ENCODE measurements around the gene KLRB1.
A peak's percentile ranks its signal among the peaks of the same experiment; 100 is the strongest.
"Not testable (repeated sequence)": the region's sequence is repeated elsewhere in the genome, so short reads cannot be mapped to it uniquely, and the experiment has no call there.

KLRB1 gene

DNA sequence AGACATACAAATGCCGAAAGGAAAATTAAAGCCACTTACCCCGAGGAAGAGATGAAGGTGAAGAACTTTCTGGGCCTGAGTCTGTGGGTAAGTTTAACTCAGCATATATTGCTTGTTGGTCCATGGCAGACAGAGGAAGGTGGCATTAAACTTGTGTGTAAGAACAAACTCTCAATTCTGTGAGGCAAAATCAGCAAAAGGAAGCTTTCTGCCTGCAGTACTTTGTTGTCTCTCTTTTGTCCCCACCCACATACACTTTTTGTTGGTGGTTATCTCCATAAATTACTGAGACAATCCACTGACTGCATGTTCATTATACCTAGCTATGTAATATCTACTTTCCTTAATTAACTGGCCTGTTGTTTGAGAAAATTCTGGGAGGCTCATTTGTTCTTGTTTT lies at the start of gene KLRB1:
TSS of gene KLRB1 (minus strand) at position 201 of the 400 bp plus-strand sequence. CDS start at position 124, 77 bp downstream.
- no peak for DNase-seq (ENCODE audit: low spot score)

GRCh38 chr12:9651265-9651729 lies 43.6 kb upstream of the KLRB1 start:
- no peak for DNase-seq (ENCODE audit: low spot score)

DNA sequence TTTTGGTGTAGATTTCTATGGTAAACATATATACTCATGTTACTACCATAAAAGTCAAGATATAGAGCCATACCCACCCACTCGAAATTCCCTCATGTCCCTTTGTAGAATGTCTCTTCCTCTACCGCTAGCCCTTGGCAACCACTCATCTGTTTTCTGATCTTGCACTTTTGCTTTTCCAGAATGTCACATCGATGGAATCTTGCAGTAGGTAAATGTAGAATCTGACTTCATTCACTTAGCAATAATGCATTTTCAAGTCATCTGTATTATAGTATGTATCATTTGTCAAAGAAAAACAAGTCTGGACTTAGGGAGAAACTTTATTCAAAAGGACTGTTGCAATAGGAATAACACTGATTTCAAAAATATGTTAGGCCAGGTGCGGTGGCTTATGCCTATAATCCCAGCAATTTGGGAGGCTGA lies 42.4 kb upstream of the KLRB1 start:
- no peak for DNase-seq (ENCODE audit: low spot score)

GRCh38 chr12:9649532-9649940 lies 41.8 kb upstream of the KLRB1 start:
- DNase-seq (ENCODE audit: low spot score): no peak

GRCh38 chr12:9648701-9649531 lies 41.2 kb upstream of the KLRB1 start:
- no peak for DNase-seq (ENCODE audit: low spot score)

DNA sequence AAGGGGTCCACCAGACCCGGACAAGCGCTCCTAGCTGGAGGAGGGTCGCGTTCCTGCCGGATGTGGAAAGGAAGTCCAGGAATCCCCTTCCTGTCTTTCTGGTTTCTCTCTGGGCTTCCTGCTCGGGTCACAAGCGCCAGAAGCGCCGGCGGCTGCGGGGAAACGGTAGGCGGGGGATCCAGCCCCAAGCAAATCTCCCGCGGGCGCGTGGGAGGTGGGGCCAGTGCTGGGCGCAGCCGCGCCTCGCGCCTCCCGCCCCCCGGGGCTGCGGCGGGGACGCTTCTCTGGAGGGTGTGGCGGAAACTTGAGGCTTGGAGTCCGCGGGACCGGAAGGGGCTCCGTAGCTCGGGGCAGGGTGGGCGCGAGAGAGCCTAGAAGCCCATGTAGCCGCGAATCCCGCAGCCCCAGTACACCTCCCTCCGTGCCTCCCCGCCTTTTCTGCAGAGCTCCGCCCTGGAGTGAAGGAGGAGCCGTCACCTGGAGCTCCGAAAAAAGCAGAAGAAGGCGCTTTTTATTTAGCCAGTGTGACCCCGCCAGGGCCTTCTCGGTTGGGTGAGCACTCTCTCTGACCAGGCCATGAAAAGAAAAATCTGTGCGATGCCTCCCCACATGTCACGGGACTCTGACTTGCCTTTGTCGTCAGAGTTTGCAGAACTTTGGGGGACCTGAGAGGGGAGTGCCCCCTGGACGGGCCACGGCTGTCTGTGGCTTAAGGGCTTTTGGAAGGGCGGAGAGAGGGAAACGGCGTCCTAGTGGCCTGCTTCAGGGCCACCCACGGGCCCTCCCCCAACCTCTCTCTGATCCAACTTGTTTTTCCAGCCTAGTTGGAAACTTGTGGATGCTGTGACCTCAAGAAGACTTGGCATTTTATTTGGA lies 40.3 kb upstream of the KLRB1 start:
- peak; percentile 90 for DNase-seq (ENCODE audit: low spot score)

- DNase-seq (ENCODE audit: low spot score): no peak
Measured at GRCh38 chr12:9646794-9647781, 39.4 kb upstream of the KLRB1 start.

GRCh38 chr12:9644985-9645551 lies 37.4 kb upstream of the KLRB1 start:
- DNase-seq (ENCODE audit: low spot score): not testable (repeated sequence)

- DNase-seq (ENCODE audit: low spot score): no peak
Measured at GRCh38 chr12:9643266-9643660, 35.5 kb upstream of the KLRB1 start.

DNA sequence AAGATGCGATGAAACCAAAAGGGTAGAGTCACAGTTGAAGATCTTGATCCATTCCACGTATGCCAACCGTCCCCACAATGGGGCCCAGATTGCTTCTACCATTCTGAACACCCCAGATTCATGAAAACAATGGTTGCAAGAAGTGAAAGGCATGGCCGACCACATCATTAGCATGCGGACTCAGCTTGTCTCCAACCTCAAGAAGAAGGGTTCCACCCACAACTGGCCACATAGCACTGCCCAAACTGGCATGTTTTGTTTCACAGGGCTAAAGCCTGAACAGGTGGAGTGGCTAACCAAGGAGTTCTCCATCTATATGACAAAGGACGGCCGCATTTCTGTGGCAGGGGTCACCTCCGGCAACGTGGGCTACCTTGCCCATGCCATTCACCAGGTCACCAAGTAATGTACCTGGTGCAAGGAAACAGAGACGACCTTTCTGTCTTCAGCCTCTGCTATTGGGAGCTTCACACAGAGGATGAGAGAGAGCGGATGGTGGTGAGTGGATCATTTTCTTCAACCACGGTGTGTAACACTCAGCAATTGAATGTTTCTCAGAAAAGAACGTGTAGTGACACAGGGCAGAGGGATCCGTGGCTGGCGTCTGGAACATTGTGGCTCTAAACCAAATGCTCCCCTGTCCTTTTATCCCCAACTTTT lies 35.0 kb upstream of the KLRB1 start:
- DNase-seq (ENCODE audit: low spot score): no peak

DNA sequence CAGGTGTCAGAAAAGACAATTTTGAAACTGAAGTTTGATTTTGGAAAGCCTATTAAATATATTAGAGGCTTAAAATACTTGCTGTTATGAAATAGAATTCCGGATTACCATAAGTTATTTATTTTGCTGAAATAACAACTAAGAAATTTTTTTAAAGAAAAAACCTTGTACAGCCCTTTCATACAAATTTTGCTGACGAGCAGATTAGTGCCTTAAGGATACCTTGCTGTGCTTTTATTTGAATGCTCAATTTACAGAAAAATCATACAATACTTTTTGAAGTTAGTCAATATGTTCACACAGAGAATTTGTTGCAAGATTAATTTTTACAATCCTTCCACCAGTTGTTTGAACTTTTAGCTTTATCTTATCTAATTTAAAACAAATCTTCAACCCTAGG lies 32.3 kb upstream of the KLRB1 start:
- no peak for DNase-seq (ENCODE audit: low spot score)

- no peak for DNase-seq (ENCODE audit: low spot score)
Measured at GRCh38 chr12:9636851-9637206, 29.1 kb upstream of the KLRB1 start.

GRCh38 chr12:9636150-9636850 lies 28.6 kb upstream of the KLRB1 start:
- no peak for DNase-seq (ENCODE audit: low spot score)

DNA sequence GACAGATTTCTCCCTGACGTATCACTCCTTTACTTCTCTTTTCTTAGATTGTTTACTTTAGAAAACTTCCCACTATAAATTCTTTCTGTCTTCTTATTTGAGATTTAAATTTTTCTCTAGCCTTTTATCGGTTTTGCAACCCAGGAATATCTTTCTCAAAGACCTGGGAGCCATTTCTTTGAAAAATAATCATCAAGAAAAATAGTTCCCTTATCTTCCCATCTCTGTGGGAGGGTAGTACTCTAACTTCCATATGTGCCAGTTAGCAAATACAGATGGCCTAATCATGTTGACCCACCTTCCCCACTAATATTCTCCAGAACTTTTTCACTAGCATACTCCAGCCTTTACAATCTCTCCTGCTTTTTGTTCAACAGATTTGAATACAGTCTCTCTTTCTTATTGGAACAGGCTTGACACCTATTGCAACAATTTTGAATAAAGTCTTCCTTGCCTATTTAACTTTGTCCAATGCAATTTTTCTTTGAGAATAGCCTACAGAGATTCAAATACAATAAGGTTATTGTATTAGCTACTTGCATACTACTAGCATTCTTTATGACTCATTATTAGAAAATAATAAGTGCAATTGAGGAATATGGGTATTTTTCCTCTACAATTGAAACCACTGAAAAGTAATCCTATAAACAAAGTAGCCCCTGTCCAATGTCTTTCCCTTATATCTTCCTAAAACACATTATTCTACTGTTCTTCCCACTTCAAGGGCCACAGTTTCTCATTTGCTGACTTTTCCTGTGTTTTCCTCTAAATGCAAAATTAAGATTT lies 27.4 kb upstream of the KLRB1 start:
- DNase-seq (ENCODE audit: low spot score): no peak

DNA sequence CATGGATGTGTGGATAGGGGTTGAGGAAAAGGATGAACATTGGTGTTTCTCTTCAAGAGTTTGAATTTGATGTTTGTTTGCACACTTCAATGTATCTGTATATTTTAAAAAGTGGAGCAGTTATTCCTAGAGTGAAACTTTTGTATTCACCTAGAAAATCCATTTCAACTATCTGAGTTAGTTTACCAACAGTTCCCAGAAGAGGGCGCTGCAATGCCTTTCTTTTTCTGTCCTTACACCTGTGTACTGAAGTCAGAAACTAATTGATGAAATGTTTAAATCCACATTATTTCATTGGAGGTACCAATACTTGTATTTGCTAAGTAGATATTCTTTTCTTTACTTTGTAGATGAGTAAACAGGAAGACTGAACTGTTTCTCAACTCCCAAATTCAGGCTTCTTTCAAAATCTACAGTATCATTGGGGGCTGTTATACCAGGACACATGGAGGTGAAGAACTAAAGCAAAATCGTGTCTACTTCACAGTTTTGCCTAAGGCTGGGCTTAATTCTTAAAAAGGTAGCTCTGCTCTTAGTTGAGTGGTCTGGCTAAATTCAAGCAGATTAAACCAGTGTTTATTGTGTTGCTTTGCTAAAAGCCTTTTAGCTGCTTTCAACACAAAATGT lies 26.6 kb upstream of the KLRB1 start:
- DNase-seq (ENCODE audit: low spot score): peak; percentile 50

- DNase-seq (ENCODE audit: low spot score): no peak
Measured at GRCh38 chr12:9632766-9633165, 25.1 kb upstream of the KLRB1 start.

DNA sequence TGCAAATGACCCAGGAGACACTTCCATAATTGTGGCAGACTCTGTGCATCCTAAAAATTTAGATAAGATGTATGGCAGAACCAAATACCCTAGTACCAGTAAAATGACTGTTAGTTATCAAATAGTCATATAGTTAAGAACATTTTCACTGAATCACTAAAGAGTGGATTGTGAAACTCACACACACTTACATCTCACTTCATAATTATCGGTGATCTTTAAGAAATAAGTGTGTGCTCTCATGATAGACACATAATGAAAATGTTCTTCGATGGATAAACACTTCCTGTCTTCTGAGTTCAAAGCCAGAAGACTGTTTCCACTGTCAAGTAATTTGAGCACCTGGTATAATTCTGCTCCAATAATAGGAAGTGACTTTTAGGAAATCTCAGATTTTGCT lies 19.1 kb upstream of the KLRB1 start:
- DNase-seq (ENCODE audit: low spot score): no peak

DNA sequence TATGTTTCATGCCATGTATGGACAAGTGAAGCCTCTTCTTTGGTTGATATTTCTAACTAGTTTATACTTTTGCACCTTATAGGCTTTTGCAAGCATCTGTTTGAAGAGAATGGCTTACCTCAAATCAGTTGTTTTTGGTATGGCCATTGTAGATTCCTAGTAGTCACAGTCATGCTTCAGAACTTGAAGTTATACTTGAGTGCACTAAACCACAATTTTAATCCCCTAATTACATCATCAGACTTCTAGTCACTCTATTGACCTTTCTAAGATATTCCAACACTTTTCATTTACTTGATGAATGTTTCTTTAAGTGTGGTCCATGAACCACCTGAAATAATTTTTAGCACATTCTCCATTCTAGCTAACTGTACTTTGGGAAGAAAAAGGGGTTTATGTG lies 18.6 kb upstream of the KLRB1 start:
- no peak for DNase-seq (ENCODE audit: low spot score)

DNA sequence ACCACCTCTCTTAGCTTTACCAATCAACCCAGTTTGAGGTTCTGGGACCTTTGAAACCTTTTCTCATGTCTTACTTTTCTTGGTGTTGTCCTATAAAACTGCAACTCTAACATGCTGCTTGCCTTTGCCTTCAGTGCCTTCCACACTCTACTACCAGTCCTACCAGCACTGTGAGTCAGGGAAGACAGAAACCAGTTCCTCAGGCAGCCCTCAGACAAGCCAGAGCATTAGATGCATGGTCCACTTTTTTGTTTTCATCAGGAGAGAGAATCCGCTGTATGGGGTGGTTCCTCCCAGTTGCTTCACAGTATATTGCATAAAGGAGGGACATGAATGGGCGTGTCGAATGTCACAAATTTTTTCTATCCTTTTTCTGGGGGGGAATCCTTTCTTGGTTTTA lies 17.3 kb upstream of the KLRB1 start:
- no peak for DNase-seq (ENCODE audit: low spot score)
